Activated naive CD4-positive, alpha-beta T cell treated with anti-CD3 and anti-CD28 coated beads for 36 hours (primary cell): ENCODE results near the gene UBE2H. TPM values are rescaled to one million over a fixed set of nuclear protein-coding genes. Genes with fewer than 3 reads are reported as not detected.
"Not testable (repeated sequence)": the region's sequence is repeated elsewhere in the genome, so short reads cannot be mapped to it uniquely, and the experiment has no call there.

Experiments used
- CTCF ChIA-PET: fragments of 350-600 bp; sonication (Branson Sonifier 250); formaldehyde crosslinking; loops from one replicate; lab custom pipeline; 2021; ENCODE audit warnings: antibody characterized with exemption; lab: Charles Lee
- DNase-seq: peaks from one replicate; pipeline ENCODE4 v3.0.0-alpha.2; 2020
- H3K27ac Mint-ChIP-seq: one replicate; pipeline ENCODE4 v1.8.0; 2021; ENCODE audit warnings: mild to moderate bottlenecking, mixed read lengths
- H3K27me3 Mint-ChIP-seq: one replicate; pipeline ENCODE4 v1.8.0; 2021; ENCODE audit warnings: low read depth, mixed read lengths
- H3K36me3 Mint-ChIP-seq: one replicate; pipeline ENCODE4 v1.8.0; 2021; ENCODE audit warnings: low read depth, mixed read lengths
- H3K4me1 Mint-ChIP-seq: one replicate; pipeline ENCODE4 v1.8.0; 2021; ENCODE audit warnings: low read depth, mixed read lengths
- H3K4me3 Mint-ChIP-seq: one replicate; pipeline ENCODE4 v1.8.0; 2021; ENCODE audit warnings: mild to moderate bottlenecking, moderate library complexity, mixed read lengths
- H3K9me3 Mint-ChIP-seq: one replicate; pipeline ENCODE4 v1.8.0; 2021; ENCODE audit warnings: mixed read lengths
- intact Hi-C: fragments of 100-400 bp; cut with micrococcal nuclease; formaldehyde crosslinking; loops from one replicate; pipeline ENCODE4 v1.15.1; 2023
- total RNA-seq, 2 experiments: library from RNA; stranded (reverse); gene quantifications; one replicate each; pipeline ENCODE4 v1.2.3, GENCODE V29; 2021

UBE2H gene
- total RNA-seq, 2 experiments from 2014 or later, result 33.4 to 37.6 TPM

GRCh38 chr7:129968592-129969383 is 16.0 kb upstream of the UBE2H start:
- CTCF ChIA-PET, result interaction anchor here (0.6 kb wide), 1 partner anchor 95 kb away, joined by 3 read pairs; no protein-coding TSS in a partner anchor
- intact Hi-C loops, result no loop called here
- DNase-seq, result no peak
- H3K36me3 Mint-ChIP-seq, result no peaks in the 10 kb centered on the region
- H3K9me3 Mint-ChIP-seq, result no peaks in the 10 kb centered on the region
- no peak overlapping the region for H3K4me3 Mint-ChIP-seq
- H3K27ac Mint-ChIP-seq, result no peak overlapping the region
- H3K4me1 Mint-ChIP-seq, result no peaks in the 10 kb centered on the region
- no peaks in the 10 kb centered on the region for H3K27me3 Mint-ChIP-seq

- CTCF ChIA-PET, H3K36me3 Mint-ChIP-seq, H3K9me3 Mint-ChIP-seq, H3K27me3 Mint-ChIP-seq, H3K4me1 Mint-ChIP-seq, H3K4me3 Mint-ChIP-seq, DNase-seq, H3K27ac Mint-ChIP-seq, intact Hi-C loops: not testable (repeated sequence)
Observed at GRCh38 chr7:129960204-129960475, 7.4 kb upstream of the UBE2H start.

GRCh38 chr7:129959471-129960203 is 6.9 kb upstream of the UBE2H start:
- no peak overlapping the region for H3K27ac Mint-ChIP-seq
- no peaks in the 10 kb centered on the region for H3K36me3 Mint-ChIP-seq
- no peak overlapping the region for H3K4me3 Mint-ChIP-seq
- H3K4me1 Mint-ChIP-seq, result no peaks in the 10 kb centered on the region
- intact Hi-C loops, result loop anchor here (10.0 kb wide), 1 partner anchor 485 kb away; the partner anchor contains the start of gene CEP41
- no peak for DNase-seq
- no peaks in the 10 kb centered on the region for H3K9me3 Mint-ChIP-seq
- CTCF ChIA-PET, result interaction anchor here (0.7 kb wide), 1 partner anchor 46 kb away, joined by 4 read pairs; no protein-coding TSS in a partner anchor
- no peaks in the 10 kb centered on the region for H3K27me3 Mint-ChIP-seq

- Mint-ChIP-seq H3K4me1 (no peaks in the 10 kb centered on the region), H3K4me3 (no peak overlapping the region), H3K9me3 (no peaks in the 10 kb centered on the region), H3K27me3 (no peaks in the 10 kb centered on the region), H3K27ac (no peak overlapping the region), H3K36me3 (no peaks in the 10 kb centered on the region)
- no peak for DNase-seq
- intact Hi-C loops, result loop anchor here (10.0 kb wide), 1 partner anchor 486 kb away; the partner anchor contains the start of gene CEP41
- CTCF ChIA-PET, result interaction anchor here (0.7 kb wide), 1 partner anchor 47 kb away, joined by 4 read pairs; no protein-coding TSS in a partner anchor
Observed at GRCh38 chr7:129958643-129959470, 6.1 kb upstream of the UBE2H start.

- H3K27me3 Mint-ChIP-seq, result no peaks in the 10 kb centered on the region
- H3K27ac Mint-ChIP-seq, result no peak overlapping the region
- no peak for DNase-seq
- H3K36me3 Mint-ChIP-seq, result peaks cover 2% of the 10 kb centered on the region
- H3K4me1 Mint-ChIP-seq, result peaks cover 4% of the 10 kb centered on the region
- CTCF ChIA-PET, result no interaction called here
- H3K4me3 Mint-ChIP-seq, result no peak overlapping the region
- no peaks in the 10 kb centered on the region for H3K9me3 Mint-ChIP-seq
- intact Hi-C loops, result loop anchor here (10.0 kb wide), 1 partner anchor 489 kb away; the partner anchor contains the start of gene CEP41
Observed at GRCh38 chr7:129955993-129956543, 3.3 kb upstream of the UBE2H start.

- Mint-ChIP-seq H3K27ac (peak overlapping the region; percentile 67), H3K4me3 (peak overlapping the region; percentile 83), H3K9me3 (no peaks in the 10 kb centered on the region), H3K27me3 (no peaks in the 10 kb centered on the region), H3K36me3 (peaks cover 2% of the 10 kb centered on the region), H3K4me1 (peaks cover 10% of the 10 kb centered on the region)
- DNase-seq, result peak; percentile 33
- intact Hi-C loops, result loop anchor here (1.0 to 10.0 kb wide), 6 partner anchors 118 to 1060 kb away; partner anchors contain the start of genes CEP41 and KLHDC10
- CTCF ChIA-PET, result interaction anchor here (0.6 to 1.9 kb wide), 3 partner anchors 58 to 893 kb away, joined by 4 to 11 read pairs (median 6); no protein-coding TSS in a partner anchor
Observed at GRCh38 chr7:129952086-129952652, 591 bp downstream of the UBE2H start.

- H3K4me1 Mint-ChIP-seq, result peaks cover 16% of the 10 kb centered on the region
- H3K27ac Mint-ChIP-seq, result peak overlapping the region; percentile 67
- H3K4me3 Mint-ChIP-seq, result peak overlapping the region; percentile 83
- CTCF ChIA-PET, result interaction anchor here (0.6 to 1.9 kb wide), 4 partner anchors 37 to 573 kb away, joined by 3 to 11 read pairs (median 4); no protein-coding TSS in a partner anchor
- H3K36me3 Mint-ChIP-seq, result peaks cover 3% of the 10 kb centered on the region
- peak; percentile 16 for DNase-seq
- intact Hi-C loops, result loop anchor here (1.0 to 10.0 kb wide), 10 partner anchors 99 to 1155 kb away; partner anchors contain the start of genes CEP41, KLHDC10, NRF1 and ZC3HC1
- H3K27me3 Mint-ChIP-seq, result no peaks in the 10 kb centered on the region
- H3K9me3 Mint-ChIP-seq, result no peaks in the 10 kb centered on the region
Observed at GRCh38 chr7:129951226-129952085, 1.3 kb downstream of the UBE2H start.

GRCh38 chr7:129950933-129951225 is 1.9 kb downstream of the UBE2H start:
- no peak overlapping the region for H3K27ac Mint-ChIP-seq
- DNase-seq, result no peak
- intact Hi-C loops, result loop anchor here (1.0 to 10.0 kb wide), 11 partner anchors 38 to 1156 kb away; partner anchors contain the start of genes CEP41, NRF1 and ZC3HC1
- peaks cover 3% of the 10 kb centered on the region for H3K36me3 Mint-ChIP-seq
- peaks cover 16% of the 10 kb centered on the region for H3K4me1 Mint-ChIP-seq
- H3K27me3 Mint-ChIP-seq, result no peaks in the 10 kb centered on the region
- H3K4me3 Mint-ChIP-seq, result no peak overlapping the region
- CTCF ChIA-PET, result interaction anchor here (0.6 to 1.9 kb wide), 3 partner anchors 20 to 121 kb away, joined by 3 to 11 read pairs (median 6); no protein-coding TSS in a partner anchor
- no peaks in the 10 kb centered on the region for H3K9me3 Mint-ChIP-seq

- Mint-ChIP-seq H3K4me1 (peaks cover 16% of the 10 kb centered on the region), H3K27ac (no peak overlapping the region), H3K9me3 (no peaks in the 10 kb centered on the region), H3K27me3 (no peaks in the 10 kb centered on the region), H3K4me3 (no peak overlapping the region), H3K36me3 (peaks cover 3% of the 10 kb centered on the region)
- intact Hi-C loops, result loop anchor here (1.0 to 10.0 kb wide), 11 partner anchors 39 to 1156 kb away; partner anchors contain the start of genes CEP41, NRF1 and ZC3HC1
- DNase-seq, result no peak
- CTCF ChIA-PET, result interaction anchor here (0.6 to 1.9 kb wide), 5 partner anchors 19 to 1382 kb away, joined by 3 to 11 read pairs (median 4); no protein-coding TSS in a partner anchor
Observed at GRCh38 chr7:129950191-129950932, 2.4 kb downstream of the UBE2H start.
